Stimulated activated CD8-positive, alpha-beta memory T cell treated with anti-CD3 and anti-CD28 coated beads, Interleukin-7, amount 100 ng/mL, for 24 hours (primary cell): Measurements from ENCODE around the gene USP21.

Experiments
- DNase-seq: peaks from one replicate; pipeline ENCODE4 v3.0.0-alpha.2; 2020; ENCODE audit warnings: low read depth

USP21 gene

GRCh38 chr1:161137881-161138280, 21.4 kb upstream of the USP21 start:
- no peak for DNase-seq

- no peak for DNase-seq
Observed at GRCh38 chr1:161138431-161138830, 20.9 kb upstream of the USP21 start.

- no peak for DNase-seq
Observed at GRCh38 chr1:161139766-161140165, 19.5 kb upstream of the USP21 start.

GRCh38 chr1:161140755-161141400, 18.4 kb upstream of the USP21 start:
- no peak for DNase-seq

GRCh38 chr1:161145832-161146231, 13.5 kb upstream of the USP21 start:
- no peak for DNase-seq

- DNase-seq, result no peak
Observed at GRCh38 chr1:161153176-161153575, 6.1 kb upstream of the USP21 start.

- peak; percentile 50 for DNase-seq
Observed at GRCh38 chr1:161153682-161154337, 5.5 kb upstream of the USP21 start, which contains the start of gene UFC1. Gene UFC1 (plus strand): TSS chr1:161153978. CDS start chr1:161153998, 20 bp downstream.

- DNase-seq, result no peak
Observed at GRCh38 chr1:161157867-161158266, 1.4 kb upstream of the USP21 start.

- no peak for DNase-seq
Observed at GRCh38 chr1:161158316-161159010, 837 bp upstream of the USP21 start.

GRCh38 chr1:161159913-161160243, 578 bp downstream of the USP21 start:
- DNase-seq, result no peak

GRCh38 chr1:161160671-161161145, 1.4 kb downstream of the USP21 start:
- DNase-seq, result no peak

- no peak for DNase-seq
Observed at GRCh38 chr1:161161652-161162051, 2.4 kb downstream of the USP21 start.

GRCh38 chr1:161162052-161162451, 2.8 kb downstream of the USP21 start:
- DNase-seq, result no peak

- no peak for DNase-seq
Observed at GRCh38 chr1:161162806-161163205, 3.5 kb downstream of the USP21 start.

- no peak for DNase-seq
Observed at GRCh38 chr1:161163793-161164192, 4.5 kb downstream of the USP21 start.

- DNase-seq, result no peak
Observed at GRCh38 chr1:161164901-161165610, 5.8 kb downstream of the USP21 start.

- peak; percentile 85 for DNase-seq
Observed at GRCh38 chr1:161165742-161166668, 6.7 kb downstream of the USP21 start, which contains the start of gene PPOX. Gene PPOX (plus strand): TSS chr1:161166426. CDS start chr1:161166848, 422 bp downstream.

- no peak for DNase-seq
Observed at GRCh38 chr1:161166669-161167548, 7.6 kb downstream of the USP21 start.

GRCh38 chr1:161168906-161169305, 9.6 kb downstream of the USP21 start:
- DNase-seq, result no peak

GRCh38 chr1:161171191-161171590, 11.9 kb downstream of the USP21 start:
- no peak for DNase-seq
